Measurements from ENCODE around the gene DNAJC11. TPM values are rescaled to one million over a fixed set of nuclear protein-coding genes. Genes with fewer than 3 reads are reported as not detected.

DNAJC11 gene
- total and polyA plus RNA-seq, 2 experiments from 2014 or later, result 64.7 to 67.9 TPM

DNA sequence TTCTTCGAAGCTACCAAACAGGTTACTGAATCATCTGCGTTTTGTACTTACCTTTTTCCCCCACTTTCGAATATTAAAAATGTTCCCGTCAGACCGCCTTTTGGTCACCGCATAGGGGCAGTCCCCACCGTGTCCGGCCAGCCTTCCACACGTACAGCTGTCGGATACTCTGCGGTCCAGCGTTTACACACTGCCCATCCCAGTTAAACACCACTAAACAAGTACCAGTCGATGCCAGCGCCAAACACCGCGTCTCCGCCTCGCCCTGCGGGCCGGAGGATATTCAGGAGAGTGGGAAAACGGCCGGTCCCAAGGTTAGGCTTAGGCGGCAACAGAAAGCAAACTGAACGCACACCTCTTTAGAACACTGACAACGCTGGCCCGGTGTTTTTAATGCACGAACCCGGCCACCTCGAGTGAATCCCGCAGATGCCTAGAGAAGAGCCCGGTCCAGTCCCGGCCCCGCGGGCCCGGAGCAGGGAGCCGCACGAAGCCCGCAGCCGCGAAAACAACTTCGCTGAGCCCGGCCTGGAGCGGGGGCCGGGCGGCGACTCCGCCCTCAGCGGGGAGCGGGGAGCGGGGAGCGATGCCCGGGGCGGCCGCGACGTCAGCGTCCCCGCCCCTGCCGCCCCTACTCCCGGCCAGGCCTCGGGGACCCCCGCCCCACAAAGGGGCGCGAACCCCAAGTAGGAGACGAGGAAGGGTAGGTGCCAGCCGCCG lies 88.8 kb downstream of the DNAJC11 start:
- peaks cover 19% of the 10 kb centered on the region for H3K4me1 ChIP-seq (ENCODE audit: low read depth)
- H3K9me3 ChIP-seq (ENCODE audit: low read depth), result no peaks in the 10 kb centered on the region
- peaks cover 3% of the 10 kb centered on the region for H3K36me3 ChIP-seq
- DNase-seq (ENCODE audit: low read depth in 1 of 2, low spot score in 1 of 2), result peak; percentile 40 to 58
- H3K27ac ChIP-seq, result peak overlapping the region; percentile 91
- TF ChIP-seq, protein P1, sequence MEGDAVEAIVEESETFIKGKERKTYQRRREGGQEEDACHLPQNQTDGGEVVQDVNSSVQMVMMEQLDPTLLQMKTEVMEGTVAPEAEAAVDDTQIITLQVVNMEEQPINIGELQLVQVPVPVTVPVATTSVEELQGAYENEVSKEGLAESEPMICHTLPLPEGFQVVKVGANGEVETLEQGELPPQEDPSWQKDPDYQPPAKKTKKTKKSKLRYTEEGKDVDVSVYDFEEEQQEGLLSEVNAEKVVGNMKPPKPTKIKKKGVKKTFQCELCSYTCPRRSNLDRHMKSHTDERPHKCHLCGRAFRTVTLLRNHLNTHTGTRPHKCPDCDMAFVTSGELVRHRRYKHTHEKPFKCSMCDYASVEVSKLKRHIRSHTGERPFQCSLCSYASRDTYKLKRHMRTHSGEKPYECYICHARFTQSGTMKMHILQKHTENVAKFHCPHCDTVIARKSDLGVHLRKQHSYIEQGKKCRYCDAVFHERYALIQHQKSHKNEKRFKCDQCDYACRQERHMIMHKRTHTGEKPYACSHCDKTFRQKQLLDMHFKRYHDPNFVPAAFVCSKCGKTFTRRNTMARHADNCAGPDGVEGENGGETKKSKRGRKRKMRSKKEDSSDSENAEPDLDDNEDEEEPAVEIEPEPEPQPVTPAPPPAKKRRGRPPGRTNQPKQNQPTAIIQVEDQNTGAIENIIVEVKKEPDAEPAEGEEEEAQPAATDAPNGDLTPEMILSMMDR (IDR thresholded peaks at IDR 0.05; ENCODE audit: low read depth, low read length), result no peak
- peak overlapping the region; percentile 57 for H3K4me3 ChIP-seq
- no peaks in the 10 kb centered on the region for H3K27me3 ChIP-seq

DNA sequence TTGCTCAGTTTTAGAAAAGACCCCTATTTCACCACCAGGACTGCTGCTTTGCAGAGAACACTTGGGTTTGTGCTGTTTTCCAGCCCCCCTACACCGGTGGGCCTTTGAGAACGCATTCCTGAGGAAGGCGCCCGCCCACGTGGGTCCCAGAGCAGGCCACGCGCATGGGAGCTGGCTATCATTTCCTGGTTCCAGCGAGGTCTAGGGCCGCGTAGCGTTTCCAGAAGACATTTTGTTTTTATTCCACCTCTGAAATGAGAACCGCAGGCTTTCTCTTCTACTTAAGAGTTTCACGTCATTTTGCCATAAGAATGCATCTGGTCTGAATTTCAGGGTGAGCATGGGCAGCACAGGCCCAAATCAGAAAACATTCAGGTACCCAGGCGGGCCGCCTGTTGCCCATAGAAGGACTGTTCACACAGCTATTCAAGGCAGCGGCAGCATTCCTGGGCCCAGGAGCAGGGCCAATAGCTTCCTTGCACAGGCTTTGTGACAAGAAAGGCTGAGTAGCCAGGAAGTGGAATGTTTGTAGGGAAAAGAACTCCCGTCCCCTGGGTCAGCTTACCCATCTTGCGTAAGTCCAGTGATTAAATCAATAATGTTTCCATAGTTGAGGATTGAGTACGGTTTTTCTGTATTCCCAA lies 97.6 kb downstream of the DNAJC11 start:
- DNase-seq (ENCODE audit: low read depth in 1 of 2, low spot score in 1 of 2), result peak; percentile 91 to 93
- Histone ChIP-seq H3K4me1 (ENCODE audit: low read depth) (peaks cover 39% of the 10 kb centered on the region), H3K4me3 (peak overlapping the region; percentile 57), H3K9me3 (ENCODE audit: low read depth) (no peaks in the 10 kb centered on the region), H3K27me3 (no peaks in the 10 kb centered on the region), H3K27ac (peak overlapping the region; percentile 99), H3K36me3 (no peaks in the 10 kb centered on the region)
- TF ChIP-seq, protein P1 (IDR thresholded peaks at IDR 0.05; ENCODE audit: low read depth, low read length), result no peak

DNA sequence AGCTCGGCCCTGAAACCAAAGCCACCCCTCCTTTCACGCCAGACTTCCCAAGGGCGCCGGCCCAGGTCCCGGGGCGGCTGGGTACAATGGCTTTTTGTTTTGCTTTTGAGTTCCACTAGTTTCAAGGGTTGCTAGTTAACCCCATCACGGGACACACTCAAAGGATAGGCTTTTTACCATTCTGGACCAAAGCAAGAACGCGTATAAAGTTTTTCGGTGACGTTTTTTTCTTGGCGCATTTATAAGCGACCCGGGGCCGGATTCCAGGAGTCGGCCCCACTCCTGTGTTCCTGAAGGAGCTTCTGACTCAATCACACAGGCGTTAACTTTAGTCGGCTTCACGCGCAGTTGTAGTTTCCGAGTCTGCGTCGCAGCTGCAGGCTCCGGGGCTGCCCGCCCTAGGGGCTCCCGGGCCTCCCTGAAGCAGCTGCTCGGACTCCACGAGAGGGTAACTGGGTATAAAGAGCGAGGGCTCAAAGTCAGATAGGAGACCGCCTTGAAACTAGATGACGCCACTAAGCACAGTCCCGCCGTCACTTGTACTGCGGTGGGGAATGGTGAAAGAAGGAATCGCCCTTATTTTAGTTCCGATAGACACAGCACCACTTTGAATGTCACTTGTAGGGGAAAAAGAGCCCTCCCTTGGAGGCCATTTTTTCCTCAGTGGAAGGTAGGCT lies 98.2 kb downstream of the DNAJC11 start:
- Histone ChIP-seq H3K9me3 (ENCODE audit: low read depth) (no peaks in the 10 kb centered on the region), H3K4me3 (peak overlapping the region; percentile 57), H3K27ac (peak overlapping the region; percentile 99), H3K27me3 (no peaks in the 10 kb centered on the region), H3K4me1 (ENCODE audit: low read depth) (peaks cover 35% of the 10 kb centered on the region), H3K36me3 (no peaks in the 10 kb centered on the region)
- TF ChIP-seq, protein P1 (IDR thresholded peaks at IDR 0.05; ENCODE audit: low read depth, low read length), result no peak
- DNase-seq (ENCODE audit: low read depth in 1 of 2, low spot score in 1 of 2), result peak; percentile 65 to 84

DNA sequence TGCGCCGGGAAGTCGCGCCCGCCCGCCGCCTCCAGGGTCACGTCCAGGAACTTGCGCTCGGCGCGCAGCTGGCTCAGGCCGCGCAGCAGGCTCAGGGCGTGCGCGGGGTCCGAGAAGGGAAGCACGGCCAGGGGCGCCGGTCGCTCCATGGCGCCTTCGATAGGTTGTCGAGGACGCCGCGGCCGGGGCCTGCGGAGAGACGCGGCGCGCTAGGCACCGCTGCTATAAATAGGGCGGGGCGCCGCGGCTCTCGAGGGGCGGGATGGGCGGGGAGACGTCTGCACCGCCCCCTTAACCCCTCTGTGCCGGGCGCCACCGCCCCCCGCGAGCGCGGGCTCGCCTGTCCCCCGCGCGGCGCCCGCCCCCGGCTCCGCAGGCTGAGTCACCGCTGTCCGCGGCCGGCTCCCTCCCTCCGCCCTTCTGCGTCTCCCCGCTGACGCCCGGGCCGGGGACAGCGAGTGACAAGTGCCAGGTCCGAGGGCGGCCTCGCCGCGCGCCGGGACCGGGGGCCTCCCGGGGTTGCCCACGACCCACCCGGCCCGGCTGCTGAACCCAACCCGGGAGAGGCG lies 98.9 kb downstream of the DNAJC11 start, which contains the start of gene KLHL21:
Gene KLHL21, minus strand, starts transcription at position 201 of the 569 bp plus-strand sequence. Its CDS starts 52 bp downstream, at position 149.
- TF ChIP-seq, protein P1 (IDR thresholded peaks at IDR 0.05; ENCODE audit: low read depth, low read length), result no peak
- Histone ChIP-seq H3K27me3 (no peaks in the 10 kb centered on the region), H3K4me1 (ENCODE audit: low read depth) (peaks cover 40% of the 10 kb centered on the region), H3K27ac (peak within 1 kb of the TSS; percentile 99), H3K36me3 (peaks cover 4% of the 10 kb centered on the region), H3K4me3 (peak within 1 kb of the TSS; percentile 57), H3K9me3 (ENCODE audit: low read depth) (no peaks in the 10 kb centered on the region)
- DNase-seq (ENCODE audit: low read depth in 1 of 2, low spot score in 1 of 2), result peak; percentile 93 to 94

DNA sequence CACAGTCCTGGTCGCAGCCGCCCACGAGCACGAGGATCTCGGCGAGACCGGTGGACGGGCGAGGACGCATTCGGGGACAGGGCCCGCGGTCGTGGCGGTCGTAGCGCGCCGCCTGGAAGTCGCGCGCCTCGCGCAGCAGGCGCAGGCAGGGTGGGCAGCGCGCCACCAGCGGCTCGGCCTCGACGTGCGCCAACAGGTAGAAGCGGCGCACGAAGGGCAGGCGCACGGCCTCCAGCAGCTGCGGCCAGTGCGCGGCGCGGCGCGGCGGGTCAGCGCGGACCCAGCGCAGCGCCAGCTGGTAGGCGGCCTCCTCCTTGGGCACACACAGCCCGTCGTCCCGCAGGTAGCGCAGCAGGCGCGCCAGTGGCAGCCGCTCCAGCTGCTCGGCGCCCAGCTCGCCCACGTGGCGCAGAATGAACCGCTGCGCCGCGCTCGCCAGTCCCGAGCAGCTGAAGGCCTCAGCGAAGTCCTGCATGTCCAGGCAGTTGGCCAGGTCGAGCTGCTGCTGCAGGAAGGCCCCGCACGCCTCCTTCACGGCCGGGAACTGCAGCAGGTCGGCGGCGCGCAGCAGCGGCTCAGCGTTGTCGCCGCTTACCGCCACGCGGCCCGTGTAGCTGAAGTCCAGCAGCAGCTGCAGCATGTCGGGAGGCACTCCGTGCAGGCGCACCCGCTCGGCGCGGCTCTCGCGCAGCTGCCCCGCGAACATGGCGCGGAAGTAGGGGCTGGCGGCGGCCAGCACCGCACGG lies 99.5 kb downstream of the DNAJC11 start:
- TF ChIP-seq, protein P1 (IDR thresholded peaks at IDR 0.05; ENCODE audit: low read depth, low read length), result no peak
- peak overlapping the region; percentile 57 for H3K4me3 ChIP-seq
- DNase-seq (ENCODE audit: low read depth in 1 of 2, low spot score in 1 of 2), result peak in 1 of 2 donors; percentile 64
- no peaks in the 10 kb centered on the region for H3K27me3 ChIP-seq
- H3K27ac ChIP-seq, result peak overlapping the region; percentile 99
- H3K9me3 ChIP-seq (ENCODE audit: low read depth), result no peaks in the 10 kb centered on the region
- H3K36me3 ChIP-seq, result peaks cover 4% of the 10 kb centered on the region
- H3K4me1 ChIP-seq (ENCODE audit: low read depth), result peaks cover 45% of the 10 kb centered on the region

Measured in cardiac muscle cell (in vitro differentiated cells and primary cell).